HG03565 (cell line): ENCODE measurements around the gene ZNF598.

Experiments
- ATAC-seq: cut with Tn5 transposase; IDR thresholded peaks from one replicate; pipeline ENCODE4 v1.9.1; 2021; ENCODE audit warnings: mild to moderate bottlenecking, moderate library complexity; ENCODE audit not compliant: unreplicated experiment

ZNF598 gene

DNA sequence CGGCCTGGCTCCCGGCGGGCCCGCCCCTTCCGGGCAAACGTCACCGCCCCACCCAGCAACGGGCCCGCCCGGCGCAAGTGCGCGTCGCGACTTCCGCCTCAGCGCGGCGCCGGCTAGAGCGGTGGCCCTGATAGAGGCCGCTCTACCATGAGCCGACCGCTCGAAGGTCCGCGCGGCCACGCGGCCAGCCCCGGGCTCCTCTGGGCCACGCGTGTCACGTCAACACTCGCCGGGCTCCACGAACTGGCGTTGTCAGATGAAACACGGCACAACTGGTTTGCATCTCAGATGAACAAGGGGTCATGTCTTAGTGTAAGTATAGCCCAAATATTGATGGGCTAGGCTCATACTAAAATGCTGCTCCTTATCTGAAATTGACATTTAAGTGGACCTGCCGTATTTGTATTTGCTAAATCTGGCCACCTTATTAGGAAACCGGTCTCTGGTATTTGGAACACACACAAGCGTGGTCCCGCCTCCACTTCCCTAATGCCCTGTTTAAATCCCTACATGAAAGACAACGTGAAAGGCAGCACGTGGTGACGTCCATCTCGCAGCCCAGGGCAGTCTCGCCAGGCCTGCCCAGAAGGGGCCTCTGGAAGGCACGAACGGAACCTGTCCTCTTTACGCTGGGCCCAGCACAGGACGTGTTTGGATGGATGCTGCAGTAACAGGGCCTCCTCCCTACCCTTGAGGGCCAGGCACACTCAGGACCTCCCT is at the start of gene ZNF598:
Gene ZNF598 (minus strand): TSS at position 31 of the 720 bp plus-strand sequence.
- ATAC-seq, result peak; percentile 74

DNA sequence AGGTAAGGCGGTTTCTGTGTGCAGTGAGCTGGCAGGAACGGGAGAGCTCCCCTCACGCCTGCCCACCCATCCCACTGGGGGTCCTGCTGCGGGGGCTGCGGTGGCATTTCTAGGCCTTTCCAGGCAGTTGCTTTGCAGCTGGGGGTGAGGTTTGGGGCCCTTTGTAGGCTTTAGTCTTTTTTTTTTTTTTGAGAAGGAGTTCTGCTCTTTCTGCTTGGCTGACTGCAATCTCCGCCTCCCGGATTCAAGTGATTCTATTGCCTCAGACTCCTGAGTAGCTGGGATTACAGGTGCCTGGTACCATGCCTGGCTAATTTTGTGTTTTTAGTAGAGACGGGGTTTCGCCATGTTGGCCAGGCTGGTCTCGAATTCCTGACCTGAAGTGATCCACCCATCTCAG is 49.3 kb upstream of the ZNF598 start:
- no peak for ATAC-seq

DNA sequence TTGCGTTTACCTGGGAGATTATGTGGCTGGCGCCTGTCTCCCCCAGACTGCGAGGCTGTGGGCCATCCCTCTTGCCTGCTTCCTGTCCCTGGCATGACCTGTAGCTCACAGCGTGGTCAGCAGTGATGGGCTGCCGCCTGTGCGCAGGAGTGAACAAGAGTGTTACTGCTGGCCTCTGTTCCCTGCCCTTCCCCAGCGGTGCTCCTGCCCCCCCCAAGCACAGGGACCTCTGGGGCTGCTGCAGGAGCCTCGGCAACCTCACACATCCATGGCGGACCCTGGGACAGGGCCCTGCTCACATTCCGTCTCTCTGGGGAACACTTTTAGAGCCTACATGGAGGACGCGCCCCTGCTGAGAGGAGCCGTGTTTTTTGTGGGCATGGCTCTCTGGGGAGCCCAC is 48.8 kb upstream of the ZNF598 start:
- ATAC-seq, result no peak

DNA sequence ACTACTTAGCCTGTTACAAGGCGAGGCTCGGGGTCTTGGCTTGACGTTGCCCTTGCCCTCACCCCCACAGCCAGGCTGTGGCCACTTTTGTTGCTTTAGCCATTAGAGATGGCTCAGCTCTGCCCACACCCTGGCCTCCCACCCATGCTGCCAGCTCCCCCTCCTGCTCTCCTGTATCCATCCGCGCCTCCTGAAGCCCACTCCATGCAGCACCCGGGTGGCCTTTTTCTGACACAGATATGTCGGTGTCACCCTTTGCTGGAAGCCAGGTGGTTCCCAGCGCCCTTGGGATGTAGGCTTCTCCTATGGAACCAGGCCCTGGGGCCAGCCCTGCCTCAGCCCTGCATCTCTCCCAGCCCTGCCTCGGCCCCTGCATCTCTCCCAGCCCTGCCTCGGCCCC is 47.8 kb upstream of the ZNF598 start:
- ATAC-seq, result no peak

DNA sequence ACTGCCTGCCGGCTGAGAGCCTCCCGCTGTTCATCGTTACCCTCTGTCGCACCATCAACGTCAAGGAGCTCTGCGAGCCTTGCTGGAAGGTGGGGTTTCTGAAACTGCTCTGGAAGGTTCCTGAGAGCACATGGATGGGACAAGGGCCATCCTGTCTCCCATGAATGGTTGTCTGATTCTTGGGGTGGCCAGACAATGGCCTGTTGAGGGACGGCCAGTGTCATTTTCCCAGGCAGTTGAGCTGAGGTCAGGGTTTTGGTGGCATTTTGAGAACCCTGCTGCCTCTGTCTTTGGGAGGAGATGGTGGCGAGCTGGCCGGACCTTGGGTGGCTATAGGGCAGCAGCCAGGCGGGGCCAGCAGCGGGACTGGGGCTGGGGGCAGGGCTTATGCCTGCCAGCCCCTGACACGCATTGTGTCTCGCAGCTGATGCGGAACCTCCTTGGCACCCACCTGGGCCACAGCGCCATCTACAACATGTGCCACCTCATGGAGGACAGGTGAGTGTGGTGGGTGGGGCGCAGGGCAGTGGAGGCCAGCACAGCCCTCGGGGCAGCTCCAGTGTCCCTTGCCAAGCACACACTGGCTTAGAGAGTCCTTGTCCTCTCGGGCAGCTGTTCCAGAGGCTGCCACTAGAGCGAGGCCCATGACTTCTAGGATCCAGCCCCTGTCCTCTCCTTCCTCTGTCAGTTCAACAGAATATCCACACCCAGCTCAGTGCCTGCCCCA is 47.2 kb upstream of the ZNF598 start:
- ATAC-seq, result no peak

DNA sequence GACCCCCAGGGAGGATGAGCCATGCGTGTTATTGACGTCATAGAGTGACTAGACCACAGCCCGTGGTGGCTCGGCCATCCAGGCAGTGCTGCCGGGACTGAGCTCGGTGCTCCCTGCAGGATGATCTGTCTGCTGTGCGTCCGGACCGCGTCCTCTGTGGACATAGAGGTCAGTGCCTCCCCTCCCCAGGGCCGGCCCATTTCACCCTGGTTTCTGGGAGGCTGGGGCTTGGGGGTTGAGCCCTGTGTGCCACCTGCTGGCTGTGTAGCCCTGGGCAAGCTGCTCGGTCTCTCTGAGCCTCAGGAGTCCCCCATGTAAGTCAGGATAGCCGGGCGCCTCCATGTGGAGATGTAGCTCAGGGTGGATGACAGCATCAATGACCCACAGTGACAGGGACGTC is 46.5 kb upstream of the ZNF598 start:
- no peak for ATAC-seq

DNA sequence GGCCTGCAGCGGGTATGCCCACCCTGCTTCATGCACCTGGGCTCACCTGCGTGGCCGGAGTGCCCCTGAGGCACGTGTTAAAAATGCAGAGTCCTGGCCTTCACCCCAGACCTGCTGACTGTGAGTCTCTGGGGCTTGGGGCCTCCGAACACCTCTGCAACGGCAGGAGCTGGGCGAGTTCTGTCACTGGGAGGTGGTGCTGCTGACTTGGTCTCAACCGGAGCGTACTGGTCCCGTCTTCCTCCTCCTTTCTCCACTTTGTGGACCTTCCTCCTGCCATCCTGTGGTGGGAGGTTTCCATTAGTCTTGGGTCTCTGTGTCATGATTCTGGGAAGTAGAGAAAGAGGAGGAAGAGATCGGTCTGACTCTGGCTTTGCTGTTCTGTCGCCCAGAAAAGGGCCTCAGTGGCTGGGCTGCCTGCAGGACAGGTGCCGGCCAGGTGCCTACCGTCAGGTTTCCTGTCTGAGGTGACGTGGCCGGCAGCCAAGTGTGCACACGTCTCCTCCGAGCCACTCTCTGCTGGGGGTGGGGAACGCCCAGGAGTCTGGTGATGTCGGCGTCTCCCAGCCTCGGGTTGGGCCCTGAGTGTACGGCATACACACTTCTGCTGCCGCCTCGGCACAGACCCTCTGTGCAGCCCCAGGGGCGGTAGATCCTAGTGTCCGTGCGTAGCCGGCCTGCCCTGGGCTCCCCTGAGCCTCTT is 45.1 kb upstream of the ZNF598 start:
- ATAC-seq, result no peak

DNA sequence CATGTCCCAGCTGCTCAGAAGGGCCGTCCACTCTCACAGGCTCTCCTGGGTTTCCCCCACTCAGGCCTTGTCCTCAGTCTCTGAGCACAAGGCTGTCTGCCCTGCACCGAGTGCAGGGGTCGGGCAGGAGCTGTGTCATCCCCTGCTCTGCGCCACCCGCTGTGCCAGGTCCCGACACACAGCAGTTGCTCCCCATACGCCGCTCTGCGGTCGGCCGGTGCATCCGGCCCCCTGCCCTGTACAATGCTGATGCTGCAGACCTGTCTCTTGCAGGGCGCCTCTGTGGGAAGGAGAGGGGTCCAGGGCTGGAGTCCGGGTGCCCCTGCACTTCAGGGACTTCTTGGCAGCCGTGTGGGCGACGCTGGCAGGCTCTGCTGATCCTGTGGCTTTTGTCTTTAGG is 44.3 kb upstream of the ZNF598 start:
- no peak for ATAC-seq

DNA sequence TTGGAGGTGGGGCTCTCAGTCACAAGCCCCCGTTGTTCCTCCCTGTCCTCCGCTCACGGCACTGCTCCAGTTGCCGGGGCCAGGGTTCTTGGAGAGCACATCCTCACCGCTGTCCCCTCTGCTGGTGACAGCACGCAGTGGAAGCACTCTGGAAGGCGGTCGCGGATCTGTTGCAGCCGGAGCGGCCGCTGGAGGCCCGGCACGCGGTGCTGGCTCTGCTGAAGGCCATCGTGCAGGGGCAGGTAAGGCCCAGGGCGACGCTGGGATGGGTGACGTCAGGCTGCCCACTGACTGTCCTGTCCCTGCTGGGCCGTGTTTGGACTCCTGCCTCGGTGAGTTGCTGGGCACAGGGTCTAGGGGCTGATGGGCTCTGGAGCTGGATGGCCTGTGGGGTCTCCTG is 43.6 kb upstream of the ZNF598 start:
- ATAC-seq, result no peak

DNA sequence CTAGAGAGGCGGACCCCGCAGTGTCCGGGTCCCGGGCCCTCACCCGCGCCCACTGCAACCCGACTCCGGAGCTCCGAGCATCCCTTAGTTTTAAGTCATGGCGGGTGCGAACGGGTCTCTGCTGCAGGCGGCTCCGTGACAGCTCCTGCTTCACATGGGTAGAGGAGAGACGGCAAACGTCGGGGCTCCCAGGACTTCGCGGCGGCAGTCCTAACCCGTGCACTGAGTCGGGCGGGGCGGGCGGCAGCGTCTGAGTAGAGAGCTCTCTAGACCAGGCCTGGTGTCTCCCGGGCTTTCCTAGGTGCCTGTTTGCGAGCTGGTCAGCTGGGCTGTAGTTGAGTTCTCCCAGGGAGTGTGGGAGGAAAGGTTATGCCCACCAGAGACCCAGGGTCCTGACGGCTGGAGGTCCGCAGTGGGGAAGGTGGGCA is 38.5 kb upstream of the ZNF598 start:
- ATAC-seq, result no peak

DNA sequence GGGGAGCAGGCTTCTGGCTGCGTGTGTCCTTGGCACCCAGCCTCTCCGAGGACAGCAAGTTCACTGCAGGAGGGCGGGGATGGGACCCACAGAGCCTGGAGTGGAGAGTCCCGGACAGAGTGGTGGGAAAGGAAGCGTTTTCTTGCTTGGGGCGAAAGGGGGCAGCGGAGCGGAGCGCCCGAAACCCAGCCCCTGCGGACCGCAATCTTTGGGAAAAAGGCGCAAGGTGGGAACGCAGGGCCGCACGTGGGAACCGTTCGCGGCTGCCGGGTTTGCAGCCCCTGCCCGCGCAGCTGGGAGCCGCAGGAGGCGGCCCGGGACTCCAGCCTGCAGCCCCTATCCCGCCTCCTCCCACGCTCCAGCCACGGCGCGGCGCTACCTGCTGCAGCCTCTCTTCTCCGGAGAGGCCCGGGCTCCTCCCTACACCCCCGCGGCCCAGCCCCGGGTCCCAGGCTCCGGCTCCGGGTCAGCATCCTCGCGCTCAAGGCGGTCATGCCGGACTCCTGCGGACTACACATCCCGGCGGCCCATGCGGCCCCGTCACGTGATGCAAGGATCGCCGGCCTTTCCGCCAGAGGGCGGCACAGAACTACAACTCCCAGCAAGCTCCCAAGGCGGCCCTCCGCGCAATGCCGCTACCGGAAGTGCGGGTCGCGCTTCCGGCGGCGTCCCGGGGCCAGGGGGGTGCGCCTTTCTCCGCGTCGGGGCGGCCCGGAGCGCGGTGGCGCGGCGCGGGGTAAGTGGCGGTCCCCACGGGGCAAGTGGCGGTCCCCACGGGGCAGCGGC is 37.9 kb upstream of the ZNF598 start, which contains the start of the genes NTHL1 and TSC2:
Gene NTHL1 (minus strand): TSS at position 505 of the 786 bp plus-strand sequence. CDS start 11 bp downstream, at position 494.
Gene TSC2 (plus strand): TSS at position 656 of the 786 bp plus-strand sequence. CDS start 631 bp downstream, outside the sequence.
- ATAC-seq, result peak; percentile 88

DNA sequence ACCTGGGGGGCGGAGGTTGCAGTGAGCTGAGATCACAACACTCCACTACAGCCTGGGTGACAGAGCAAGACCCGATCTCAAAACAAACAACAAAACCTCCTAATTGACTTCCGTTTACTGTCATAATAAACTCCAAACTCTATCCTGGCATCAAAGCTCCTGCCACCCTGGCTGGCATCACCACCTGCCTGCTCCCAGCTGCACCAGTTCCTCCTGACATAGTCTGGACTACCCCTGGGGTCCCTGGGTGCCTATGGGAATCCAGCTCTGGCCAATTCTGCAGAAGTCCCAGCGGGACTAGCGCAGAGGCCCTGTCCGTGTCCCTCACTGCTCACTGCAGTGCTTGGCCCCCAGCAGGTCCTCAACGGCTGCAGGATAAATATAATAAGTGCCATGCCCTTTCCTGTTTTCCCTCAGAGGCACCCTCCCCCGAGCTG is 37.3 kb upstream of the ZNF598 start:
- ATAC-seq, result no peak

DNA sequence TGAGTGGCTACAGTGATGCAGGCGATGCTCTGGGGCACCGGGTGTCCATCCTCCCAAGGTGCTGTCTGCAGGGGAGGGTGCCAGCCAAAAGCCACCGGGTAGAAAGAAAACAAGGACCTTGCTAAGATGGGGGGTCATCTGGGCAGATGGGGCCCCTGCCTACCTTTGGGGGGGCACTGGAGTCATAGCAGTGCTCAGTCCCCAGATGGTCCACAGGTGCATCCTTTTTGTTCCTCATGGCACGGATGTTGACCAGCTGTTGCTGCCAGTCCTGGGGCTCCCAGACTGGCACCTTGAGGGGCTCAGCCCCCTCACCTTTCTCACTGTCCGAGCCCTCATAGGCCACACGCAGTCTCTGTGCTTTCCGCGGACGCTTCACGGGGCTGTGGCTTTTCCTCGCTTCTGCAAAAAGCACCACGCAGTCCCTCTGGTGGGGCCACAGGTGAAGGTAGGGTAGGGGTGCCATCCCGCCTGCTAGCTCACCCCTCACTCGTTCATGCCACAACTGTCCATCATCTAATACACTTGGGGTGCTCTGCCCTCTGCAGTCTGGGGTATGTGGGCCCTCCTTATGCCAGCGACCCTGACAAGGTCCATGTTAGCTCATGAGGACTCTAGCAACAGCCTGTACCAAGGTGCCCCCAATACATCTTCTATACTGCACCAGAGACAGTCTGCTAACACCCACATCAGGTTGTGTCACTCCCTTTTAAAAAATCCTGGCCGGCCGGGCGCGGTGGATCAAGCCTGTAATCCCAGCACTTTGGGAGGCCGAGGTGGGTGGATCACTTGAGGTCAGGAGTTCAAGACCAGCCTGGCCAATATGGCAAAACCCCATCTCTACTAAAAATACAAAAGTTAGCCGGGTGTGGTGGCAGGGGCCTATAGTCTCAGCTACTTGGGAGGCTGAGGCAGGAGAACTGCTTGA is 36.6 kb upstream of the ZNF598 start:
- ATAC-seq, result no peak

DNA sequence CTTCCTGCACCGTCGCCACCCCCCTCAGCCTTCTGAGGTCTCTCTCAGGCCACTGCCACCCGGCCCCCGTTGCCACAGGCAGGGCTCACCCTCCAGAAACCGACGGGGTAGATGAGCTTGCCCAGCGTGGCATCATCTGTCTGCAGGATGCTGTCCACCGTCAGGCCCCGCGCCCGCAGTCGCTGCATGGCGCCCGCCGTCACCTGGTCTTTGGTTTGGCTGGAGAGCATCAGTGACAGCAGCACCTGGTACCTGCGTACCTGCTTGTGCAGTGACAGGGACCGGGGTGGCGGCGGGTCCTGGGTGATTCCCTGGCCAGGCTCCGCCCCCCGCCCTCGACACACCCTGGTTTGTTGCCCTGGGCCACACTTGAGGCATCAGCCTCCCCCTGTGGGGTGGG is 34.9 kb upstream of the ZNF598 start:
- no peak for ATAC-seq

DNA sequence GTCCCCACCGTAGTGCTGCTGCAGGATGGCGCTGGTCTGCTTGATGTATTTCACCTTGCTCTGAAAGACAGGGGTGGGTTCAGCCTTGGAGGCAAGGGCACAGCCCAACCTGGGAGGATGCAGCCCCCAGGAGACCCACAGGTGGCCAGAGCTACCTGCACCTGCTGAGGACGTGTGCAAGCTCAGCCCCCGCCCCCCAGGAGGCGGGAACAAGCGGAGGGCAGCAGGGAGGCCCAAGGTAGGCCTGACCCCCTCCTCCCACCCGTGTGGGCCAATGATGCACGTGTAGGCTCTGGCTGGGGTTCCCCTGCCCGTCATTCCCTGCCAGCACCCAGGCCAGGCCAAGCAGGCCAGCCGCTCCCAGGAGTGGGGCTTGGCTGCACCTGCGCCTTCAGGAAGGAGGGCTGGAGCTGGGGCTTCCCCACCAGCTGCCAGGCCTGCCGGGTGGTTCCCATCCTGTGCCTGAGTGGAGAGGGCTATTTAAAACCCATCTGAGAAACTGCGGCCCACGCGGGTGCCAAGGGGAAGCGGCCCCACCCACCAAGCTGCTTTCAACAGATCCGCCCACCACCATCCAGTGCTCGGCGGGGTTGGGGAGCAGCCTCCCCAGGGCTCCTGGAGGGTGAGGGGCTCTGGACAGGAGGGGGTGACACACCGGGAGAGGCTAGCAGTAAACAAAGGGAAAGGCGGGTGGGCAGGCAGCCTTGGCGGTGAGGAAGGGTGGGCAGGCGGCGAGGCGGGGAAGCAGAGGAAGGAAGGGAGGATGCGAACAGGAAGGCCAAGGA is 34.2 kb upstream of the ZNF598 start:
- ATAC-seq, result no peak

DNA sequence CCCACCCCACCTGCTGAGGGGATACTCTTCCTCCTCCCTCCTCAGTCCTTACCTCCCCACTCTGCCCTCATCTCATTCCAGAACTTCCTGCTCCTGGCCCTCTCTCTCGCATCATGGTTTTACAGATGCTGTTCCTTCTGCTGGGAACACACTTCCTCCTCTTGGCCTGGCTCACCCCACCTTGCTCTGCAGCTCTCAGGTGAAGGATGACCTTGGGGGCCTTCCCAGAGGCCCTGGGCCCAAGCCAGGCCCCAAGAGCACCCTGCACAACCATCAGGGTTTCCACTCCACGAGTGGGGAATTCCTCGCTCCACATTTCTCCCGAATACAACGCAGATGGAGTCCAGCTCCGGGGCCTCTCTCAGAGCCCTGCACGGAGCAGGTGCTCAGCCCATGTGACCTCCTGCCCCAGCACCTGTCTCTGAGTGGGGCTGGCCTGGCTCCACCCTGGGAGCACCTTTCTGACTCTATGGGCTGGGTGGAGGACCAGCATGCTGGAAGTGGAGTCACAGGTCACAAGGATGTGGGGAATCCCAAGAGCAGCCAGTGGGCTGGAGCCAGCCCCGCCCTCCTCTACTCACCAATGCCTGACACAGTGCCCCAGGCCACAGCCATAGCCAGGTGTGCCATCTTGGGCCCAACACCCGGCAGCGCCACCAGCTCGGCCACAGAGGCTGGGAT is 33.5 kb upstream of the ZNF598 start:
- ATAC-seq, result no peak

DNA sequence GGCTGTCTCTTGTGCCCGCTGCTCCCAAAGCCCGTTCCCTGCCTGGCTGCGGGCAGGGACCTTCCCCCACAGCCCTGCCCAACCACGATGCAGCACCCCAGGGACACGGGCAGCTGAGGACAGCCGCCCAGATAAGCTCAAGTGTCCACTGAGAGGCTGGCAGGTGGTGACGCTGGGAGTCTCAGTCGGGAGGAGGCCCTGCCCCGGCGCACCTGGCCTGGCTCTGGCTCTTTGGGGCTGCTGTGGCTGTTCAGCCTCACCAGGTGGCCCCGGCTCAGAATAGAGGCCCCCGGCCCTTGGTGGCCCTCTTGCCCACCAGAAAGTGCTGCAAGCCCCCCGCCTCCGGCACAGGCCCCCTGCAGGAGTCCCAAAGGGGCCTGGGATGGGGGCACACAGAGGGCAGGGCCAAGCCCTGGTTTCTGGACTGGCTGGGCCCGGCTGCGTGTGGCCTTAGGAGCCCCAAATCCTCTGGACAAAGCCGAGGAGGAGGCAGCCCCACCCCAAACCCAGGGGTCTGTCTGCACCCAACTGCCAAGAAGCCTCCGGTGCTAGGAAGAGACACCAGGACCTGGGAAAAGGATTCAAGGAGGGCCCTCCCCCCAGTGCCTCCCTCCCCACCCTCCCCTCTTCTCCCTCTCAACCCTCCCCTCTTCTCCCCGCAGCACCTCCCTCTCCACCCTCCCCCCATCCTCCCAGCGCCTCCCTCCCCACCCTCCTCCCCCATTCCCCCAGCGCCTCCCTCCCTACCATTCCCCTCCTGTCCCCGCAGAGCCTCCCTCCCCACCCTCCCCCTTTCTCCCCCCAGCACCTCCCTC is 32.8 kb upstream of the ZNF598 start:
- no peak for ATAC-seq
